Measurements from ENCODE around the gene AMN1. TPM values are rescaled to one million over a fixed set of nuclear protein-coding genes. Genes with fewer than 3 reads are reported as not detected.

Gene AMN1
- polyA plus RNA-seq, 1 donor (not counting 4 experiments of a cell fraction or from before 2014, with no cell fraction given) = 11.3 TPM

GRCh38 chr12:31728289-31728916 is 418 bp downstream of the AMN1 start:
- H3K9me3 ChIP-seq (ENCODE audit: control insufficient read depth, low read depth, low read length) = peaks cover 5% of the 10 kb centered on the region
- no peak for DNase-seq (ENCODE audit: low read depth, low spot score)
- H3K9ac ChIP-seq (ENCODE audit: control insufficient read depth, extremely low read depth, insufficient read depth, low read length) = peak overlapping the region; percentile 82
- peaks cover 23% of the 10 kb centered on the region for H3K4me1 ChIP-seq (ENCODE audit: control insufficient read depth, extremely low read depth, insufficient read depth, low read length)
- FAIRE-seq = no peak
- no peak for TF ChIP-seq EZH2 (IDR thresholded peaks at IDR 0.05; ENCODE audit: low read length)
- TF ChIP-seq CTCF (optimal IDR thresholded peaks at IDR 0.05 in 1 of 3, IDR thresholded peaks at IDR 0.05 in 1 of 3, conservative IDR thresholded peaks at IDR 0.05 in 1 of 3; ENCODE audit: extremely low read depth in 1 of 3, insufficient read depth in 2 of 3, low read length in 3 of 3) = no peak
- no peaks in the 10 kb centered on the region for H3K79me2 ChIP-seq (ENCODE audit: control insufficient read depth, insufficient read depth, low read length)
- dilution Hi-C loops (cut with MboI; ENCODE audit: extremely low pct_ligation_motif_present, low sequenced_read_pairs) = no loop called here
- peak overlapping the region; percentile 82 for H2AFZ ChIP-seq (ENCODE audit: control insufficient read depth, low read length)
- no peaks in the 10 kb centered on the region for H3K36me3 ChIP-seq (ENCODE audit: control insufficient read depth in 2 of 2, extremely low read depth in 1 of 2, insufficient read depth in 2 of 2, low read length in 2 of 2)
- no peaks in the 10 kb centered on the region for H3K27me3 ChIP-seq (ENCODE audit: control insufficient read depth, extremely low read depth, insufficient read depth, low read length)
- peak overlapping the region; percentile 83 for H3K4me2 ChIP-seq (ENCODE audit: control insufficient read depth, extremely low read depth, insufficient read depth, low read depth, low read length)
- peak overlapping the region; percentile 55 to 69 (median 68) for H3K4me3 ChIP-seq (ENCODE audit: control insufficient read depth in 2 of 3, extremely low read depth in 1 of 3, insufficient read depth in 2 of 3, low read depth in 1 of 3, low read length in 3 of 3)
- no peaks in the 10 kb centered on the region for H4K20me1 ChIP-seq (ENCODE audit: control insufficient read depth, extremely low read depth, insufficient read depth, low read length)
- H3K9me1 ChIP-seq (ENCODE audit: control insufficient read depth, extremely low read depth, insufficient read depth, low read length) = no peaks in the 10 kb centered on the region
- peak overlapping the region; percentile 86 for H3K27ac ChIP-seq (ENCODE audit: control insufficient read depth, insufficient read depth, low read length)

GRCh38 chr12:31727192-31727591 is 1.6 kb downstream of the AMN1 start:
- Histone ChIP-seq H3K9ac (ENCODE audit: control insufficient read depth, extremely low read depth, insufficient read depth, low read length) (no peak overlapping the region), H3K9me3 (ENCODE audit: control insufficient read depth, low read depth, low read length) (peaks cover 5% of the 10 kb centered on the region), H3K36me3 (ENCODE audit: control insufficient read depth in 2 of 2, extremely low read depth in 1 of 2, insufficient read depth in 2 of 2, low read length in 2 of 2) (no peaks in the 10 kb centered on the region), H2AFZ (ENCODE audit: control insufficient read depth, low read length) (no peak overlapping the region), H3K4me1 (ENCODE audit: control insufficient read depth, extremely low read depth, insufficient read depth, low read length) (peaks cover 16% of the 10 kb centered on the region), H3K4me3 (ENCODE audit: control insufficient read depth in 2 of 3, extremely low read depth in 1 of 3, insufficient read depth in 2 of 3, low read depth in 1 of 3, low read length in 3 of 3) (no peak overlapping the region), H3K79me2 (ENCODE audit: control insufficient read depth, insufficient read depth, low read length) (no peaks in the 10 kb centered on the region), H3K9me1 (ENCODE audit: control insufficient read depth, extremely low read depth, insufficient read depth, low read length) (no peaks in the 10 kb centered on the region), H4K20me1 (ENCODE audit: control insufficient read depth, extremely low read depth, insufficient read depth, low read length) (no peaks in the 10 kb centered on the region), H3K4me2 (ENCODE audit: control insufficient read depth, extremely low read depth, insufficient read depth, low read depth, low read length) (no peak overlapping the region), H3K27ac (ENCODE audit: control insufficient read depth, insufficient read depth, low read length) (no peak overlapping the region), H3K27me3 (ENCODE audit: control insufficient read depth, extremely low read depth, insufficient read depth, low read length) (no peaks in the 10 kb centered on the region)
- no peak for TF ChIP-seq EZH2 (IDR thresholded peaks at IDR 0.05; ENCODE audit: low read length)
- TF ChIP-seq CTCF (optimal IDR thresholded peaks at IDR 0.05 in 1 of 3, IDR thresholded peaks at IDR 0.05 in 1 of 3, conservative IDR thresholded peaks at IDR 0.05 in 1 of 3; ENCODE audit: extremely low read depth in 1 of 3, insufficient read depth in 2 of 3, low read length in 3 of 3) = no peak
- no peak for FAIRE-seq
- dilution Hi-C loops (cut with MboI; ENCODE audit: extremely low pct_ligation_motif_present, low sequenced_read_pairs) = no loop called here
- no peak for DNase-seq (ENCODE audit: low read depth, low spot score)

Measured in keratinocyte (primary cell).